ENCODE data around the gene TSPAN4.

The TSPAN4 gene

DNA sequence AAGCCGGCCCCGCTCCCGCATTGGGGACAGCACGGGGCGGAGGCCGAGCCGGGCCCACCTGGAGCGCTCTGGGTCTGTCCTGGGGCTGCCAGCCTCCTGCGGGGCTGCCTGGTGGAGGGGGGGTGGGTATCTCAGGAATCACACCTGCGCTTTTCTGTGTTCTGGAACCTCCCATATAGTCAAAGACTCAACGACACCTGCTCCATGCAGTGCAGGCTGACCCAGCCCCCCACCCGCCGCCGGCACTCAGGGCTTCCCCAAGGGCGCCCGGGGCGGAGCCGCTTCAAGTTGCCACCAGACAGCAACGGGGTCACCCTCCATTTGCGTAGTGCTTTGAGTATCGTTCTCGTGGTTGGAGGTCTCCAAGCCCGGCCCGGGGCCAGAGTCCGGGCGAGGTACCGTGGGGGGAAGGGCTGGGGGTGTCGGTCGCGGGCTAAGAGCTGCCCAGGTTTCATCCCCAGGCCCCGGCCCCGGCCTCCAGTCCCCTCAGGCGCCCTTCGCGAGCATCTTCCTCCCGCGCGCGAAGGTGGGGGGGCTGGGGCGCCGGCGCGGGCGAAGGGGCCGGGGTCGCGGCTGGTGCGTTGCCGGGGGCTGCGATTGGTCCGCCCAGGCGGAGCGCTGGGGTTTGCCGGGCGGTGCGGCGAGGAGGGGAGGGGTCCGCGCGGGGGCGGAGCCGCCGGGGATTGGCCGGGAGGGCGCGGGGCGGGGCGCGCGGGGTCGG, 6.6 kb downstream of the TSPAN4 start:
- H3K27ac ChIP-seq (ENCODE audit: extremely low read depth, low read depth, low read length) = no peak overlapping the region
- TF ChIP-seq ZFP37 (tag by site-specific recombination; IDR thresholded peaks at IDR 0.05) (no peak), ZNF335 (tag by site-specific recombination; conservative IDR thresholded peaks at IDR 0.05) (peak; percentile 54), ZNF23 (tag by site-specific recombination; IDR thresholded peaks at IDR 0.05; ENCODE audit: borderline replicate concordance) (no peak), KLF9 (tag by site-specific recombination; IDR thresholded peaks at IDR 0.05; ENCODE audit: low read depth) (no peak), ZFP69B (tag by site-specific recombination; IDR thresholded peaks at IDR 0.05) (0 out of 2 replicates have a peak, but pooled peaks have one; percentile 12), ZNF521 (tag by site-specific recombination; IDR thresholded peaks at IDR 0.05) (no peak), ZNF529 (tag by site-specific recombination; IDR thresholded peaks at IDR 0.05; ENCODE audit: insufficient replicate concordance) (no peak), ZNF629 (tag by site-specific recombination; IDR thresholded peaks at IDR 0.05) (no peak), KLF8 (tag by site-specific recombination; IDR thresholded peaks at IDR 0.05) (0 out of 2 replicates have a peak, but pooled peaks have one; percentile 18), GFI1B (tag by site-specific recombination; IDR thresholded peaks at IDR 0.05) (no peak), ZNF677 (tag by site-specific recombination; IDR thresholded peaks at IDR 0.05) (no peak), ZXDB (tag by site-specific recombination; IDR thresholded peaks at IDR 0.05) (0 out of 2 replicates have a peak, but pooled peaks have one; percentile 14), EGR2 (tag by site-specific recombination; IDR thresholded peaks at IDR 0.05; ENCODE audit: low read depth) (no peak), HOXD13 (CRISPR knock-in tag; IDR thresholded peaks at IDR 0.05; ENCODE audit: borderline replicate concordance) (no peak), ZNF560 (tag by site-specific recombination; IDR thresholded peaks at IDR 0.05; ENCODE audit: borderline replicate concordance) (no peak)
- TF ChIP-seq, protein P1, sequence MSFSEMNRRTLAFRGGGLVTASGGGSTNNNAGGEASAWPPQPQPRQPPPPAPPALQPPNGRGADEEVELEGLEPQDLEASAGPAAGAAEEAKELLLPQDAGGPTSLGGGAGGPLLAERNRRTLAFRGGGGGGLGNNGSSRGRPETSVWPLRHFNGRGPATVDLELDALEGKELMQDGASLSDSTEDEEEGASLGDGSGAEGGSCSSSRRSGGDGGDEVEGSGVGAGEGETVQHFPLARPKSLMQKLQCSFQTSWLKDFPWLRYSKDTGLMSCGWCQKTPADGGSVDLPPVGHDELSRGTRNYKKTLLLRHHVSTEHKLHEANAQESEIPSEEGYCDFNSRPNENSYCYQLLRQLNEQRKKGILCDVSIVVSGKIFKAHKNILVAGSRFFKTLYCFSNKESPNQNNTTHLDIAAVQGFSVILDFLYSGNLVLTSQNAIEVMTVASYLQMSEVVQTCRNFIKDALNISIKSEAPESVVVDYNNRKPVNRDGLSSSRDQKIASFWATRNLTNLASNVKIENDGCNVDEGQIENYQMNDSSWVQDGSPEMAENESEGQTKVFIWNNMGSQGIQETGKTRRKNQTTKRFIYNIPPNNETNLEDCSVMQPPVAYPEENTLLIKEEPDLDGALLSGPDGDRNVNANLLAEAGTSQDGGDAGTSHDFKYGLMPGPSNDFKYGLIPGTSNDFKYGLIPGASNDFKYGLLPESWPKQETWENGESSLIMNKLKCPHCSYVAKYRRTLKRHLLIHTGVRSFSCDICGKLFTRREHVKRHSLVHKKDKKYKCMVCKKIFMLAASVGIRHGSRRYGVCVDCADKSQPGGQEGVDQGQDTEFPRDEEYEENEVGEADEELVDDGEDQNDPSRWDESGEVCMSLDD (tag by site-specific recombination; IDR thresholded peaks at IDR 0.05) = 0 out of 2 replicates have a peak, but pooled peaks have one; percentile 30
- TF ChIP-seq, protein P2, sequence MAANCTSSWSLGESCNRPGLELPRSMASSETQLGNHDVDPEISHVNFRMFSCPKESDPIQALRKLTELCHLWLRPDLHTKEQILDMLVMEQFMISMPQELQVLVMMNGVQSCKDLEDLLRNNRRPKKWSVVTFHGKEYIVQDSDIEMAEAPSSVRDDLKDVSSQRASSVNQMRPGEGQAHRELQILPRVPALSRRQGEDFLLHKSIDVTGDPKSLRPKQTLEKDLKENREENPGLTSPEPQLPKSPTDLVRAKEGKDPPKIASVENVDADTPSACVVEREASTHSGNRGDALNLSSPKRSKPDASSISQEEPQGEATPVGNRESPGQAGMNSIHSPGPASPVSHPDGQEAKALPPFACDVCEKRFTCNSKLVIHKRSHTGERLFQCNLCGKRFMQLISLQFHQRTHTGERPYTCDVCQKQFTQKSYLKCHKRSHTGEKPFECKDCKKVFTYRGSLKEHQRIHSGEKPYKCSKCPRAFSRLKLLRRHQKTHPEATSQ (tag by site-specific recombination; IDR thresholded peaks at IDR 0.05) = no peak
- TF ChIP-seq, protein P3, sequence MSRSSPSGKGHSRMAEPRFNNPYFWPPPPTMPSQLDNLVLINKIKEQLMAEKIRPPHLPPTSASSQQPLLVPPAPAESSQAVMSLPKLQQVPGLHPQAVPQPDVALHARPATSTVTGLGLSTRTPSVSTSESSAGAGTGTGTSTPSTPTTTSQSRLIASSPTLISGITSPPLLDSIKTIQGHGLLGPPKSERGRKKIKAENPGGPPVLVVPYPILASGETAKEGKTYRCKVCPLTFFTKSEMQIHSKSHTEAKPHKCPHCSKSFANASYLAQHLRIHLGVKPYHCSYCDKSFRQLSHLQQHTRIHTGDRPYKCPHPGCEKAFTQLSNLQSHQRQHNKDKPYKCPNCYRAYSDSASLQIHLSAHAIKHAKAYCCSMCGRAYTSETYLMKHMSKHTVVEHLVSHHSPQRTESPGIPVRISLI (tag by site-specific recombination; IDR thresholded peaks at IDR 0.05) = no peak
- TF ChIP-seq, protein P4, sequence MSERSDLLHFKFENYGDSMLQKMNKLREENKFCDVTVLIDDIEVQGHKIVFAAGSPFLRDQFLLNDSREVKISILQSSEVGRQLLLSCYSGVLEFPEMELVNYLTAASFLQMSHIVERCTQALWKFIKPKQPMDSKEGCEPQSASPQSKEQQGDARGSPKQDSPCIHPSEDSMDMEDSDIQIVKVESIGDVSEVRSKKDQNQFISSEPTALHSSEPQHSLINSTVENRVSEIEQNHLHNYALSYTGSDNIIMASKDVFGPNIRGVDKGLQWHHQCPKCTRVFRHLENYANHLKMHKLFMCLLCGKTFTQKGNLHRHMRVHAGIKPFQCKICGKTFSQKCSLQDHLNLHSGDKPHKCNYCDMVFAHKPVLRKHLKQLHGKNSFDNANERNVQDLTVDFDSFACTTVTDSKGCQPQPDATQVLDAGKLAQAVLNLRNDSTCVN (tag by site-specific recombination; optimal IDR thresholded peaks at IDR 0.05) = peak; percentile 25
- TF ChIP-seq, protein P5, sequence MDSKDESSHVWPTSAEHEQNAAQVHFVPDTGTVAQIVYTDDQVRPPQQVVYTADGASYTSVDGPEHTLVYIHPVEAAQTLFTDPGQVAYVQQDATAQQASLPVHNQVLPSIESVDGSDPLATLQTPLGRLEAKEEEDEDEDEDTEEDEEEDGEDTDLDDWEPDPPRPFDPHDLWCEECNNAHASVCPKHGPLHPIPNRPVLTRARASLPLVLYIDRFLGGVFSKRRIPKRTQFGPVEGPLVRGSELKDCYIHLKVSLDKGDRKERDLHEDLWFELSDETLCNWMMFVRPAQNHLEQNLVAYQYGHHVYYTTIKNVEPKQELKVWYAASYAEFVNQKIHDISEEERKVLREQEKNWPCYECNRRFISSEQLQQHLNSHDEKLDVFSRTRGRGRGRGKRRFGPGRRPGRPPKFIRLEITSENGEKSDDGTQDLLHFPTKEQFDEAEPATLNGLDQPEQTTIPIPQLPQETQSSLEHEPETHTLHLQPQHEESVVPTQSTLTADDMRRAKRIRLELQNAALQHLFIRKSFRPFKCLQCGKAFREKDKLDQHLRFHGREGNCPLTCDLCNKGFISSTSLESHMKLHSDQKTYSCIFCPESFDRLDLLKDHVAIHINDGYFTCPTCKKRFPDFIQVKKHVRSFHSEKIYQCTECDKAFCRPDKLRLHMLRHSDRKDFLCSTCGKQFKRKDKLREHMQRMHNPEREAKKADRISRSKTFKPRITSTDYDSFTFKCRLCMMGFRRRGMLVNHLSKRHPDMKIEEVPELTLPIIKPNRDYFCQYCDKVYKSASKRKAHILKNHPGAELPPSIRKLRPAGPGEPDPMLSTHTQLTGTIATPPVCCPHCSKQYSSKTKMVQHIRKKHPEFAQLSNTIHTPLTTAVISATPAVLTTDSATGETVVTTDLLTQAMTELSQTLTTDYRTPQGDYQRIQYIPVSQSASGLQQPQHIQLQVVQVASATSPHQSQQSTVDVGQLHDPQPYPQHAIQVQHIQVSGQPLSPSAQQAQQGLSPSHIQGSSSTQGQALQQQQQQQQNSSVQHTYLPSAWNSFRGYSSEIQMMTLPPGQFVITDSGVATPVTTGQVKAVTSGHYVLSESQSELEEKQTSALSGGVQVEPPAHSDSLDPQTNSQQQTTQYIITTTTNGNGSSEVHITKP (tag by site-specific recombination; IDR thresholded peaks at IDR 0.05) = no peak
- TF ChIP-seq, protein P6, sequence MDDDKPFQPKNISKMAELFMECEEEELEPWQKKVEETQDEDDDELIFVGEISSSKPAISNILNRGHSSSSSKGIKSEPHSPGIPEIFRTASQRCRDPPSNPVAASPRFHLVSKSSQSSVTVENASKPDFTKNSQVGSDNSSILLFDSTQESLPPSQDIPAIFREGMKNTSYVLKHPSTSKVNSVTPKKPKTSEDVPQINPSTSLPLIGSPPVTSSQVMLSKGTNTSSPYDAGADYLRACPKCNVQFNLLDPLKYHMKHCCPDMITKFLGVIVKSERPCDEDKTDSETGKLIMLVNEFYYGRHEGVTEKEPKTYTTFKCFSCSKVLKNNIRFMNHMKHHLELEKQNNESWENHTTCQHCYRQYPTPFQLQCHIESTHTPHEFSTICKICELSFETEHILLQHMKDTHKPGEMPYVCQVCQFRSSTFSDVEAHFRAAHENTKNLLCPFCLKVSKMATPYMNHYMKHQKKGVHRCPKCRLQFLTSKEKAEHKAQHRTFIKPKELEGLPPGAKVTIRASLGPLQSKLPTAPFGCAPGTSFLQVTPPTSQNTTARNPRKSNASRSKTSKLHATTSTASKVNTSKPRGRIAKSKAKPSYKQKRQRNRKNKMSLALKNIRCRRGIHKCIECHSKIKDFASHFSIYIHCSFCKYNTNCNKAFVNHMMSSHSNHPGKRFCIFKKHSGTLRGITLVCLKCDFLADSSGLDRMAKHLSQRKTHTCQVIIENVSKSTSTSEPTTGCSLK (tag by site-specific recombination; IDR thresholded peaks at IDR 0.05) = no peak
- ChIA-PET CTCF (interaction anchor here (0.7 to 1.8 kb wide), 7 partner anchors 8 to 202 kb away, joined by 3 to 10 read pairs (median 3); no protein-coding TSS in a partner anchor), POLR2A (interaction anchor here (1.1 kb wide), 1 partner anchor 46 kb away, joined by 3 read pairs; no protein-coding TSS in a partner anchor)
- H3K4me3 ChIP-seq (ENCODE audit: low read depth, low read length) = peak overlapping the region; percentile 34
- H3K9me3 ChIP-seq (ENCODE audit: control insufficient read depth, insufficient read depth, low read depth, low read length) = no peaks in the 10 kb centered on the region
- H3K36me3 ChIP-seq (ENCODE audit: control insufficient read depth in 2 of 2, insufficient read depth in 1 of 2, low read length in 2 of 2) = no peaks in the 10 kb centered on the region
- 0 out of 2 replicates have a peak, but pooled peaks cover 6% of the 10 kb centered on the region for H3K4me1 ChIP-seq (ENCODE audit: control insufficient read depth, insufficient read depth, low read length)

Measured in HEK293 (cell line).